ENCODE data around the gene E2F8. TPM values are rescaled to one million over a fixed set of nuclear protein-coding genes. Genes with fewer than 3 reads are reported as not detected.

The E2F8 gene
- 0.92 TPM for total RNA-seq

GRCh38 chr11:19240420-19241259 is at the start of gene E2F8:
TSS of gene E2F8 (minus strand) at chr11:19240945. CDS start at chr11:19240121, 824 bp downstream.

GRCh38 chr11:19201737-19202605 is 38.8 kb downstream of the E2F8 start, which contains the start of gene CSRP3:
TSS of gene CSRP3 (minus strand) at chr11:19201983. CDS start at chr11:19192448, 9,535 bp downstream.

Other genes with a start within 250 kb of the E2F8 start
- gene MRGPRX2, start 180.2 kb downstream of the E2F8 start, total RNA-seq = not detected
- 37.8 TPM for gene ZDHHC13, start 123.8 kb downstream of the E2F8 start, total RNA-seq
- not detected for gene CSRP3, start 39.0 kb downstream of the E2F8 start, total RNA-seq